Keratinocyte (primary cell): ENCODE measurements around the gene GIMAP8. TPM values are rescaled to one million over a fixed set of nuclear protein-coding genes. Genes with fewer than 3 reads are reported as not detected.

Experiments used
- DNase-seq: peaks from one replicate; pipeline ENCODE4 v3.0.0-alpha.2; 2011; ENCODE audit warnings: low read depth, missing footprints, low spot score
- FAIRE-seq: peaks from 2 replicates; lab custom pipeline; 2011; peaks lifted over from hg19 to GRCh38; lab: Jason Lieb, UNC
- H2AFZ ChIP-seq: 2 replicates; pipeline ENCODE4 v1.6.0; 2012; ENCODE audit warnings: low read length, control low read depth, inconsistent platforms; ENCODE audit not compliant: control insufficient read depth
- H3K27ac ChIP-seq: 2 replicates; pipeline ENCODE4 v1.5.1; 2011; ENCODE audit warnings: low read length; ENCODE audit not compliant: control insufficient read depth, insufficient read depth
- H3K27me3 ChIP-seq: 3 replicates; pipeline ENCODE4 v1.6.0; 2011; ENCODE audit warnings: low read length; ENCODE audit not compliant: control insufficient read depth, insufficient read depth; ENCODE audit errors: extremely low read depth
- H3K36me3 ChIP-seq, 2 experiments: 2 replicates in 1 of 2; 3 replicates in 1 of 2; pipeline ENCODE4 v1.5.1; 2011; ENCODE audit warnings: low read length in 2 of 2, mild to moderate bottlenecking in 1 of 2; ENCODE audit not compliant: control insufficient read depth in 2 of 2, insufficient read depth in 2 of 2; ENCODE audit errors: extremely low read depth in 1 of 2
- H3K4me1 ChIP-seq: 3 replicates; pipeline ENCODE4 v1.5.1; 2011; ENCODE audit warnings: low read length; ENCODE audit not compliant: control insufficient read depth, insufficient read depth; ENCODE audit errors: extremely low read depth
- H3K4me2 ChIP-seq: 3 replicates; pipeline ENCODE4 v1.6.0; 2011; ENCODE audit warnings: low read depth, low read length; ENCODE audit not compliant: control insufficient read depth, insufficient read depth; ENCODE audit errors: extremely low read depth
- H3K4me3 ChIP-seq, 3 experiments: fragments of 200-600 bp in 1 of 3; sonication (generic) in 1 of 3; 2 replicates in 2 of 3; 3 replicates in 1 of 3; pipeline ENCODE4 v1.5.1; 2011 to 2016; ENCODE audit warnings: low read length in 3 of 3, mild to moderate bottlenecking in 3 of 3, control low read depth in 2 of 3, inconsistent platforms in 1 of 3, low read depth in 1 of 3, mixed read lengths in 1 of 3, mixed run types in 1 of 3, moderate library complexity in 1 of 3; ENCODE audit not compliant: control insufficient read depth in 2 of 3, insufficient read depth in 2 of 3; ENCODE audit errors: extremely low read depth in 1 of 3
- H3K79me2 ChIP-seq: 2 replicates; pipeline ENCODE4 v1.6.0; 2012; ENCODE audit warnings: low read length; ENCODE audit not compliant: control insufficient read depth, insufficient read depth
- H3K9ac ChIP-seq: 3 replicates; pipeline ENCODE4 v1.6.0; 2011; ENCODE audit warnings: low read length; ENCODE audit not compliant: control insufficient read depth, insufficient read depth; ENCODE audit errors: extremely low read depth
- H3K9me1 ChIP-seq: 3 replicates; pipeline ENCODE4 v1.6.0; 2011; ENCODE audit warnings: low read length; ENCODE audit not compliant: control insufficient read depth, insufficient read depth; ENCODE audit errors: extremely low read depth
- H3K9me3 ChIP-seq: 2 replicates; pipeline ENCODE4 v1.5.1; 2012; ENCODE audit warnings: low read depth, low read length; ENCODE audit not compliant: control insufficient read depth
- H4K20me1 ChIP-seq: 3 replicates; pipeline ENCODE4 v1.6.0; 2011; ENCODE audit warnings: low read length; ENCODE audit not compliant: control insufficient read depth, insufficient read depth; ENCODE audit errors: extremely low read depth
- CTCF ChIP-seq, 3 experiments: IDR thresholded peaks in 1 of 3; conservative IDR thresholded peaks in 1 of 3; optimal IDR thresholded peaks in 1 of 3; 2 replicates in 2 of 3; 3 replicates in 1 of 3; pipeline versions ENCODE3 to v1.5.1; 2011; ENCODE audit warnings: low read length in 3 of 3, mild to moderate bottlenecking in 3 of 3, moderate library complexity in 2 of 3, control low read depth in 1 of 3, inconsistent platforms in 1 of 3; ENCODE audit not compliant: insufficient read depth in 2 of 3; ENCODE audit errors: extremely low read depth in 1 of 3
- EZH2 ChIP-seq: IDR thresholded peaks from one replicate; pipeline ENCODE4 v1.6.1; 2012; ENCODE audit warnings: inconsistent platforms, mild to moderate bottlenecking, low read length, moderate library complexity
- dilution Hi-C: fragments of 300-500 bp; cut with MboI; formaldehyde crosslinking; loops from one replicate; pipeline ENCODE4 v1.7.0; 2020; ENCODE audit warnings: low sequenced_read_pairs; ENCODE audit not compliant: extremely low pct_ligation_motif_present
- polyA plus RNA-seq, 5 experiments: library from polyadenylated mRNA; depleted of rRNA in 3 of 5; stranded (reverse) in 3 of 5; stranded (forward) in 1 of 5; unstranded in 1 of 5; fragments of >200 nt; gene quantifications; 1 replicate in 1 of 5; 2 replicates in 3 of 5; 3 replicates in 1 of 5; pipeline versions ENCODE4 v1.2.1 to v1.2.3, GENCODE V29; 2011 to 2012; ENCODE audit warnings: missing spikeins in 2 of 5, low read depth in 1 of 5, low replicate concordance in 1 of 5

GIMAP8 gene
- polyA plus RNA-seq, 1 donor (not counting 4 experiments of a cell fraction or from before 2014, with no cell fraction given), result 0.26 TPM

GRCh38 chr7:150471886-150472285, 21.5 kb downstream of the GIMAP8 start:
- Histone ChIP-seq H2AFZ (no peak overlapping the region), H3K79me2 (no peaks in the 10 kb centered on the region), H3K9me1 (no peaks in the 10 kb centered on the region), H3K36me3 (no peaks in the 10 kb centered on the region), H3K27me3 (no peaks in the 10 kb centered on the region), H3K9me3 (no peaks in the 10 kb centered on the region), H3K9ac (no peak overlapping the region), H3K4me1 (peaks cover 5% of the 10 kb centered on the region), H3K27ac (no peak overlapping the region), H3K4me2 (no peak overlapping the region), H3K4me3 (no peak overlapping the region), H4K20me1 (no peaks in the 10 kb centered on the region)
- TF ChIP-seq EZH2 (no peak), CTCF (optimal IDR thresholded peaks at IDR 0.05 in 1 of 3, IDR thresholded peaks at IDR 0.05 in 1 of 3, conservative IDR thresholded peaks at IDR 0.05 in 1 of 3; ENCODE audit: extremely low read depth in 1 of 3, insufficient read depth in 2 of 3, low read length in 3 of 3) (no peak)
- dilution Hi-C loops, result no loop called here
- DNase-seq (no peak), FAIRE-seq (no peak)

GRCh38 chr7:150473902-150474301, 23.5 kb downstream of the GIMAP8 start:
- DNase-seq (no peak), FAIRE-seq (no peak)
- dilution Hi-C loops, result no loop called here
- Histone ChIP-seq H3K4me1 (peaks cover 9% of the 10 kb centered on the region), H3K4me2 (no peak overlapping the region), H3K4me3 (no peak overlapping the region), H3K36me3 (no peaks in the 10 kb centered on the region), H3K9me3 (no peaks in the 10 kb centered on the region), H3K27ac (no peak overlapping the region), H3K79me2 (no peaks in the 10 kb centered on the region), H3K9ac (no peak overlapping the region), H3K27me3 (no peaks in the 10 kb centered on the region), H4K20me1 (no peaks in the 10 kb centered on the region), H2AFZ (no peak overlapping the region), H3K9me1 (no peaks in the 10 kb centered on the region)
- TF ChIP-seq EZH2, result no peak
- TF ChIP-seq CTCF (optimal IDR thresholded peaks at IDR 0.05 in 1 of 3, IDR thresholded peaks at IDR 0.05 in 1 of 3, conservative IDR thresholded peaks at IDR 0.05 in 1 of 3; ENCODE audit: extremely low read depth in 1 of 3, insufficient read depth in 2 of 3, low read length in 3 of 3), result no peak
